ENCODE data around the gene SNAP23.

DNA sequence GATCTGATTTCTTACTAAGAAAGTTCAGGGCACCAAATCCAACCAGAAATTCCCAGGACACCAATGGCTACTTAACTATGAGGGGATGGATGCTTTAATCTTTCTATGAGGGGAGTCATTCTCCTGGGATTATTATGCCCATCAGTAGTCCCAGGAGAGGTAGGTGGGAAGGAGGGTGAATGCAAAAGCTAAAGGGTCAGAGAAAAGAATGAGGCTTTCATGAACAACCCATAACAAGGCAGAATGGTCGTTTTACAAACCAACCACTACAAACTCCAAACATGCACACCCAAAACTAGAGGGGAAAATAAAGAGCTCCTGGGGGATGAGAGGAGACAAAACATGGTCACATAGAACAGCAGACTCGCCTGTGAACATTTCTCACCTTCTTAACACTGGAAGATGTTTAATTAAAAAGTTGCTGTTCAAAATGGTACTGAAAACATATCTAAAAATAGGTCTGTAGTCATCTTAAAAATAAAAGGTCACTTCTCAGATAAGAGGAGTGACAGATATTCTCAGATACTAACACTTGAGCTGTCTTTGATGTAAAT, 83.6 kb downstream of the SNAP23 start:
- TF ChIP-seq POLR2AphosphoS5 (IDR thresholded peaks at IDR 0.05; ENCODE audit: low read depth, low read length) (no peak), POLR2A (IDR thresholded peaks at IDR 0.05; ENCODE audit: low read depth, low read length) (no peak), TAF1 (IDR thresholded peaks at IDR 0.05; ENCODE audit: borderline replicate concordance, low read depth, low read length) (no peak)

All from GM12892 (cell line).